22Rv1 (cell line): ENCODE measurements around the gene ITGB7.

Experiments
- ZFX ChIP-seq: fragments of 450-650 bp; IDR thresholded peaks from 2 replicates; pipeline ENCODE4 v1.6.1; 2017; ENCODE audit warnings: antibody characterized with exemption, borderline replicate concordance
- TF ChIP-seq, protein P1 (sequence below): fragments of 450-650 bp; IDR thresholded peaks from 2 replicates; pipeline ENCODE4 v1.5.1; 2017; ENCODE audit warnings: mild to moderate bottlenecking

DNA sequence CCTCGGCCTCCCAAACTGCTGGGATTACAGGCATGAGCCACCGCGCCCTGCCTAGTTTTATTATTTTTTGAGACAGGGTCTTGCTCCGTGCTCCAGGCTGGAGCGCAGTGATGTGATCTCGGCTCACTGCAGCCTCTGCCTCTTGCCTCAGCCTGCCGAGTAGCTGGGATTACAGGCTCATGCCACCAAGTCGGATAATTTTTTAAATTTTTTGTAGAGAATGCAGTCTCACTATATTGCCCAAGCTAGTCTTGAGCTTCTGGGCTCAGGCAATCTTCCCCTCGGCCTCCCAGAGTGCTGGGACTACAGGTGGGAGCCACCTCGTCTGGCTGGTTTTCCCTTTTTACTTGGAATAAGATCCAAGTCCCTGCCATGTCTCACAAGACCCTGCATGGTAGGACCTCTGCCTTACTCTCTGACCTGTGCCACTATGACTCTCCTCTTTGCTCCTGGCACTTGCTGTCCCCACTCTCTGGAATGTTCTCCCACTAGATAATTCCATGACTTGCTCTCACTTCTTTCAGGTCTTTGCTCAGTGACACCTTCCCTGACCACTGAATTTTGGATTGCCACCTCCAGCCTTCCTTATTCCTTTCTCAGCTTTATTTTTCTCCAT lies 32.7 kb upstream of the ITGB7 start:
- TF ChIP-seq, protein P1, sequence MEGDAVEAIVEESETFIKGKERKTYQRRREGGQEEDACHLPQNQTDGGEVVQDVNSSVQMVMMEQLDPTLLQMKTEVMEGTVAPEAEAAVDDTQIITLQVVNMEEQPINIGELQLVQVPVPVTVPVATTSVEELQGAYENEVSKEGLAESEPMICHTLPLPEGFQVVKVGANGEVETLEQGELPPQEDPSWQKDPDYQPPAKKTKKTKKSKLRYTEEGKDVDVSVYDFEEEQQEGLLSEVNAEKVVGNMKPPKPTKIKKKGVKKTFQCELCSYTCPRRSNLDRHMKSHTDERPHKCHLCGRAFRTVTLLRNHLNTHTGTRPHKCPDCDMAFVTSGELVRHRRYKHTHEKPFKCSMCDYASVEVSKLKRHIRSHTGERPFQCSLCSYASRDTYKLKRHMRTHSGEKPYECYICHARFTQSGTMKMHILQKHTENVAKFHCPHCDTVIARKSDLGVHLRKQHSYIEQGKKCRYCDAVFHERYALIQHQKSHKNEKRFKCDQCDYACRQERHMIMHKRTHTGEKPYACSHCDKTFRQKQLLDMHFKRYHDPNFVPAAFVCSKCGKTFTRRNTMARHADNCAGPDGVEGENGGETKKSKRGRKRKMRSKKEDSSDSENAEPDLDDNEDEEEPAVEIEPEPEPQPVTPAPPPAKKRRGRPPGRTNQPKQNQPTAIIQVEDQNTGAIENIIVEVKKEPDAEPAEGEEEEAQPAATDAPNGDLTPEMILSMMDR = no peak
- TF ChIP-seq ZFX = no peak
